Mononuclear cell (primary cell): ENCODE data around the gene TCTN3. TPM values are rescaled to one million over a fixed set of nuclear protein-coding genes. Genes with fewer than 3 reads are reported as not detected.
A peak's percentile ranks its signal among the peaks of the same experiment; 100 is the strongest.
"Not testable (repeated sequence)": the region's sequence is repeated elsewhere in the genome, so short reads cannot be mapped to it uniquely, and the experiment has no call there.

Source experiments
- H3K27me3 ChIP-seq: 2 replicates; pipeline ENCODE4 v1.6.0; 2011; ENCODE audit warnings: low read length, control low read depth; ENCODE audit not compliant: insufficient read depth
- H3K4me1 ChIP-seq: 2 replicates; pipeline ENCODE4 v1.5.1; 2011; ENCODE audit warnings: mild to moderate bottlenecking, low read length, control low read depth; ENCODE audit not compliant: insufficient read depth
- H3K4me3 ChIP-seq: 2 replicates; pipeline ENCODE4 v1.5.1; 2011; ENCODE audit warnings: mild to moderate bottlenecking, low read length, moderate library complexity
- H3K9me3 ChIP-seq: 2 replicates; pipeline ENCODE4 v1.5.1; 2011; ENCODE audit warnings: low read depth, mild to moderate bottlenecking, control low read depth, low read length
- total RNA-seq: library from RNA; depleted of rRNA; stranded (reverse); fragments of >200 nt; gene quantifications from one replicate; pipeline ENCODE4 v1.2.3, GENCODE V29; 2012

Gene TCTN3
- total RNA-seq, 1 donor, result 8.7 TPM

DNA sequence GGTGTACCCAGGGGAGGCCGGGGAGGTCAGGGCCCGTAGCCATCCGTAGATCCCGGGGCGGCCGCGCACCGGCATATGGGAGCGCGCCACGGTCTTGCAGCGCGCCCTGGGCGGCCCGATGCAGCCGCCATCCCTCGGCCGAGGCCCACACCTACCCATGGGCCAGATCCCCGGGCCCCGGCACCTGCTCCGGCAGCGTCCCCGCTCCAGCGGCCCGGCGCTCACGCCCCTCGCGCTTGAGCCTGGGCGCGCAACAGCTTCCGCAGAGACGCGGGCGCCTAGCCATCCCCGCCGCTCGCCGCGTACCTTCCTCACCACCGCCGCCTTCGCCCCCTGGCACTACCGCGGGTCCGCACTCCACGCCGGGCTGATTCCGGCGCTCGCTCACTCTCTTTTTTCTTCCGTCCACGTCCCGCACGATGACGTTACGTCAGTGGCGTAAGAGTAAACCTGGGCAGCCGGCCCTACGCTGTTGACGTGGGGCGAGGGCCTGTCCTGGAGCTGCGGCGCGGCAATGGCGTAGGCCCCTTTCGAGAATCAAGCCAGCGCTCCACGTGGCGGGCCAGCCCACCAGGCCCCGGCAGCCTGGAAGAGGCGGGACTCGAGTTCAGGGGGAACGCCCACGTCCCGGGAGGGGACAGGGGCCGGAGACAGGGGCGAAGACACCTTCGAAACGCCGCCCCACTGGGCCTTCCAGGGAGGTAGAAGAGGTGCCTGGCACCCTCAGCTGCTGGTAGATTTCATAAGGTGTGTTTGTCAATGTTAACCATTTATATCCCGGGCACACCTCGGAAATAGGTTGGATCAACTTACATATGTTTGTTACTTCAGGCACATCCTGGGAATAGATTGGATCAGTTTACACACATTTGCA lies 37.2 kb downstream of the TCTN3 start, which contains the start of gene ALDH18A1:
Gene ALDH18A1, minus strand, starts transcription at position 421 of the 874 bp plus-strand sequence. CDS start 3,334 bp downstream, outside the sequence.
- Histone ChIP-seq H3K27me3 (no peaks in the 10 kb centered on the region), H3K4me3 (peak within 1 kb of the TSS; percentile 62), H3K9me3 (no peaks in the 10 kb centered on the region), H3K4me1 (peaks cover 18% of the 10 kb centered on the region)

DNA sequence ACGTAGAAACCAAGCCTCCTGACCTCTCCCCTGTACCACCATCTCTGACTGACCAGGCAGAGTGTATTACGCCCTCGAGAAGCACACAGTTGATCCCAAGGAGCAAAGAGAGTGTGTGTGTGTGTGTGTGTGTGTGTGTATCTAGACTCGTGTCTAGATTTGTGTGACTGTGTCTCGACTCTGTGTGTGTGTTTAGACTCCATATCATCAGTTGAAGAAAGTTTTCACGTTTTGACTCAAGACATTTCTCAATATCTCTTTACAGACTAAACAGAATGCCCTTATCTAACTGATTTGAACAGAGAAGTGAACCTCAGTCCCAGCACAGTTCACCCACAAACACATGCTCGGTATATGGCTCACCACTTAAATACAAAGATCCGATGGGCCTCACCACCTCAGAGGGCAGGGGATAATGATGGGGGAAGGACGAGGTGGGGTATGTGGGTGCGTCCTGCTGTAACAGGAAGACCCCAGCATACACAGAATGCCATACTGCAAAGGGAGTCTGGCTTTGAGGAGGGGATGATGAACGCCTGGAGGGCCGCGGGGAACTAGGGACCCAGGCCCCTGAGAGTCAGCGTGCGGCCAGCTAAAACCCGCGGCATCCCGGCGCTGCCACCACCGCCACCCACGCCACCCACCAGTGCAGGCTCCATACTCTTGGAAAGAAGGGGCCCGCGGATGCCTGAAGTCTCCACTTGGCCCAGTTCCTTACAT lies 38.0 kb downstream of the TCTN3 start:
- Histone ChIP-seq H3K27me3 (no peaks in the 10 kb centered on the region), H3K4me3 (peak overlapping the region; percentile 62), H3K4me1 (peaks cover 18% of the 10 kb centered on the region), H3K9me3 (no peaks in the 10 kb centered on the region)

DNA sequence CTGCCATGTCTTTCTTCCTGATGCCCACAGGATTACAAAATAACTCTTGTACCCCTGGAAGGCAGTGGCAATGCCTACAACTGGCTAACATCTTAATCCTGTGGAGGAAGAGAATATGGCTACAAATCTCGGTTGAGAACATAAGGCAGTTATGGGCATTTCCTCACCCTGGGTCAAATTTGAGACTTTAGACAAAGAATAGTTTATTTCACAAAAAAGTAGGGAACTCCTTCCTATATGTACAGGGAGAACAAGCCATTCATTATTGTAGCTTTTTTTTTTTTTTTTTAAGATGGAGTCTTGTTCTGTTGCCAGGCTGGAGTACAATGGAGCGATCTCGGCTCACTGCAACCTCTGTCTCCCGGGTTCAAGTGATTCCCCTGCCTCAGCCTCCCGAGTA lies 39.8 kb downstream of the TCTN3 start:
- Histone ChIP-seq H3K4me1 (peaks cover 18% of the 10 kb centered on the region), H3K9me3 (no peaks in the 10 kb centered on the region), H3K27me3 (no peaks in the 10 kb centered on the region), H3K4me3 (no peak overlapping the region)

DNA sequence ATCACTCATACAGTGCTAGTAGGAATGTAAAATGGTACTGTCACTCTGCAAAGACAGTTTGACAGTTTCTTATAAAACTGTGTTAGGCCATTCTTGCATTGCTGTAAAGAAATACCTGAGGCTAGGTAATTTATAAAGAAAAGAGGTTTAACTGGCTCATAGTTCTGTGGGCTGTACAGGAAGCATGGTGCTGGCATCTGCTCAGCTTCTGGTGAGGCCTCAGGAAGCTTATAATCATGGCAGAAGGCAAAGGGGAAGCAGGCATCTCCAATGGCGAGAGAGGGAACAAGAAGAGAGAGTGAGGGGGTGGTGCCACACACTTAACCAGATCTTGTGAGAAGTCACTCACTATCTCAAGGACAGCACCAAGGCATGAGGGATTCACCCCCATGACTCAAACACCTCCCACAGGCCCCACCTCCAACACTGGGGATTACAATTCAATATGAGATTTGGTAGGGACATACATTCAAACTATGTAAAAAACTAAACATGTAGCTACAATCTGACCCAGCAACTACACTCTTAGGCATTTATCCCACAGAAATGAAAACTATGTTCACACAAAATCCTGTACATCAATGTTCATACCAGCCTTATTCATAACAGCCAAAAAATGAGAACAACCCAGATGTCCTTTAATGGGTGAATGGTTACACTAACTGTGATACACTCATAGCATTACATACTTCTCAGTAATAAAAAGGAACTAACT lies 42.2 kb downstream of the TCTN3 start:
- H3K4me1 ChIP-seq, result peaks cover 10% of the 10 kb centered on the region
- H3K27me3 ChIP-seq, result no peaks in the 10 kb centered on the region

DNA sequence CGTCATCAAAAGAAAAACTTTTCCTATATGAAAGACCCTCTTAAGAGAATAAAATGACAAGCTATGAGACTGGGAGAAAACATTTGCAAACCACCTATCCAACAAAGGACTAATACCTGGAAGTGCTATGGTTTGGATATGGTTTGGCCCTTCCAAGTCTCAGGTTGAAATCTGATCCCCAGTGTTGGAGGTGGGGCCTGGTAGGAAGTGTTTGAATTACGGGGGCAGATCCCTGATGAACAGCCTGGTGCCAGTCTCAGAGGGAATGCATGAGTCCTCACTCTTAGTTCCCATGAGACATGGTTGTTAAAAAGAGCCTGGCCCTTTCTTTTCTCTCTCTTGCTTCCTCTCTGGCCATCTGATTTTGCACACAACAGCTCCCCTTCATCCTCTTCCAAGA lies 43.5 kb downstream of the TCTN3 start:
- Histone ChIP-seq H3K9me3 (no peaks in the 10 kb centered on the region), H3K27me3 (no peaks in the 10 kb centered on the region)

More for the DNA sequence above, 42.2 kb downstream of the TCTN3 start:
- Histone ChIP-seq H3K9me3 (no peaks in the 10 kb centered on the region), H3K4me3 (no peak overlapping the region)

GRCh38 chr10:95648138-95648537 lies 45.6 kb downstream of the TCTN3 start:
- H3K4me3 ChIP-seq, result no peak overlapping the region
- no peaks in the 10 kb centered on the region for H3K4me1 ChIP-seq
- H3K27me3 ChIP-seq, result no peaks in the 10 kb centered on the region
- H3K9me3 ChIP-seq, result no peaks in the 10 kb centered on the region

More for the DNA sequence above, 43.5 kb downstream of the TCTN3 start:
- no peak overlapping the region for H3K4me3 ChIP-seq
- no peaks in the 10 kb centered on the region for H3K4me1 ChIP-seq

- Histone ChIP-seq H3K9me3 (no peaks in the 10 kb centered on the region), H3K4me3 (no peak overlapping the region), H3K4me1 (no peaks in the 10 kb centered on the region), H3K27me3 (no peaks in the 10 kb centered on the region)
These were observed 47.6 kb downstream of the TCTN3 start for GRCh38 chr10:95646160-95646559.

GRCh38 chr10:95644901-95645300 lies 48.8 kb downstream of the TCTN3 start:
- no peaks in the 10 kb centered on the region for H3K4me1 ChIP-seq
- no peak overlapping the region for H3K4me3 ChIP-seq
- no peaks in the 10 kb centered on the region for H3K27me3 ChIP-seq
- no peaks in the 10 kb centered on the region for H3K9me3 ChIP-seq

DNA sequence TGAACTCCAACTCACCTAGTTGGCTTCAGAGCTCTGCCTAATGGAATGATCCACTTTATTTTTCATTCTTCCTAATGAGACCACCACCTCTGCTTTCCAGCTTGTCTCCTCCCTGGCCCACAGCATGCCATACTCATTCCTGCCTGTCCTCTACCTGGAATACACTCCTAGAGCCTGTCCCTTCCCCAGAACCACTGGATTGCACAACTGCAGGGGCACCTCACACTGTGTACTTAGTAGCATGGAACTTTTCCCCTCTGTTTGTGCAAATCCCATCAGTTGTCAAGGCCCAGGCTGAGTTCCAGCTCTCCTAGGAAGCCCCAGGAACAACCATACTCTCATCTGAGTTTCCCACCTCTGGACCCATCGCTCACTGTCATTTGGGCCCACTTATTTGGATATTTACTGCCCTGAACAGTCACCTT lies 52.8 kb downstream of the TCTN3 start:
- H3K4me3 ChIP-seq, result no peak overlapping the region
- H3K27me3 ChIP-seq, result no peaks in the 10 kb centered on the region
- H3K9me3 ChIP-seq, result no peaks in the 10 kb centered on the region
- no peaks in the 10 kb centered on the region for H3K4me1 ChIP-seq

GRCh38 chr10:95637911-95638310 lies 55.8 kb downstream of the TCTN3 start:
- no peaks in the 10 kb centered on the region for H3K27me3 ChIP-seq
- no peaks in the 10 kb centered on the region for H3K4me1 ChIP-seq
- no peak overlapping the region for H3K4me3 ChIP-seq
- H3K9me3 ChIP-seq, result no peaks in the 10 kb centered on the region

DNA sequence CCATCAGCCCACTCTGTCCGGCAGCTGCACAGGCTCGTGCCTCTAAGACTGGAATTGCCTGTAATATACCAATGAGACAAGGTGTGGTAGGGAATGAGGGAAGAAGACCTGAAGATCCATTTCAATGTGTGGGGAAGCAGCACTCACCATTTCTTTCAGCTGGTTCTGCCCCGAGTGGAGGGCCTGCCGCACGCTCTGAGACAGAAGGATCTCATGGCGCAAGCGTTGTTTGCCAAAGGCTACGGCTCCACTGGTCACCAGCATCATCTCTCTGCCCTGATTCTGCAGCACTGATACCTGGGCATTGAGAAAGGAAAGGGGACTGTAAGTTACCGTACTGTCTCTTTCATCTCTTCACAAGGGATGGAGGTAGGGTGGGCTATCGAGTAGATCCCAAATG lies 56.6 kb downstream of the TCTN3 start:
- no peaks in the 10 kb centered on the region for H3K4me1 ChIP-seq
- no peak overlapping the region for H3K4me3 ChIP-seq
- H3K27me3 ChIP-seq, result no peaks in the 10 kb centered on the region
- no peaks in the 10 kb centered on the region for H3K9me3 ChIP-seq

- Histone ChIP-seq H3K27me3 (no peaks in the 10 kb centered on the region), H3K9me3 (no peaks in the 10 kb centered on the region)
These were observed 58.4 kb downstream of the TCTN3 start for GRCh38 chr10:95635319-95635733.

GRCh38 chr10:95628786-95629185 lies 64.9 kb downstream of the TCTN3 start:
- H3K4me1 ChIP-seq, result no peaks in the 10 kb centered on the region
- no peaks in the 10 kb centered on the region for H3K9me3 ChIP-seq
- no peak overlapping the region for H3K4me3 ChIP-seq
- no peaks in the 10 kb centered on the region for H3K27me3 ChIP-seq

More at GRCh38 chr10:95635319-95635733, 58.4 kb downstream of the TCTN3 start:
- Histone ChIP-seq H3K4me3 (no peak overlapping the region), H3K4me1 (no peaks in the 10 kb centered on the region)

GRCh38 chr10:95626500-95626899 lies 67.2 kb downstream of the TCTN3 start:
- H3K9me3 ChIP-seq, result no peaks in the 10 kb centered on the region
- H3K4me1 ChIP-seq, result no peaks in the 10 kb centered on the region
- H3K27me3 ChIP-seq, result no peaks in the 10 kb centered on the region
- no peak overlapping the region for H3K4me3 ChIP-seq

- H3K4me1 ChIP-seq, H3K27me3 ChIP-seq, H3K9me3 ChIP-seq: not testable (repeated sequence)
These were observed 73.3 kb downstream of the TCTN3 start for GRCh38 chr10:95620415-95620814.

More at GRCh38 chr10:95620415-95620814, 73.3 kb downstream of the TCTN3 start:
- not testable (repeated sequence) for H3K4me3 ChIP-seq
